Iris pigment epithelial cell (primary cell): Measurements from ENCODE around the gene METAP1.
"Not testable (repeated sequence)": the region's sequence is repeated elsewhere in the genome, so short reads cannot be mapped to it uniquely, and the experiment has no call there.

Experiments
- DNase-seq: peaks from one replicate; pipeline ENCODE4 v3.0.0-alpha.2; 2011; ENCODE audit warnings: low read depth

METAP1 gene

DNA sequence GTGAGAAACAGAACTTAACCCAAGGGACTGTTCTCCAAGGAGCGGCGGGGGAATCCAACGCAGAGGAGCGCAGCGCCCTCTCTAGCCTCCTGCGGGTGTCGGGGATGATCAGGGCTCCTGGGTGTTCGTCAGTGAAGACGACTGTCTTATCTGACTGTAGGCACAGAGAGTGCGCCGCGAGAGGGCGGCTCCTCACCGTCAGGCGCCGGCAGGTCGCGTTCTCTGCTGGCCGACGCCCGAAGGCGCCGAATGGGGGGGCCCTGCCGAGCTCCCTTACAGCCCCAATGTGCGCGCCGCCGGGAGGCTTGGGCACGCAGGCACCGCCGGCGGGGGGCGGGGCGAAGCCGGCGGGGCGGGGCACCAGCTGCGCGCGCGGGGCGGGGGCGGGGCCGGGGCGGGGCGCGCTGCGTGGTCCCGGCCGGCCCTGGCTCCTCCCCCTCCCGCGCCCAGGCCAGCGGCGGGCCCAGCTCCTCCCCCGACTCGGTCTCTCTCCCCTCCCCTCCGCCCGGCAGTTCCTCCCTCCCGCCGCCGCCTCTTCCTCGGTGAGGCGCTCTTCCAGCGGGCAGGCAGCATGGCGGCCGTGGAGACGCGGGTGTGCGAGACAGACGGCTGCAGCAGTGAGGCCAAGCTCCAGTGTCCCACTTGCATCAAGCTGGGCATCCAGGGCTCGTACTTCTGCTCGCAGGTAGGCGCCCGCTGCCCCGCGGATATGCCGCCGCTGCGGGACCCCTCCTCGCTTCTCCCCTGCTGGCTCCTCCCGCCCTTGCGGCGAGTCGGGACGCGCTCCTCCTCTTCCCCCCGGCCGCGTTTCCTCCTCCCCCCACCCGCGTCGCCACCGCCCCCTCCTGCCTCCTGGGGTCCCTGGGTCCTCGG is at the start of gene METAP1:
TSS of gene METAP1 (plus strand) at position 539 of the 873 bp plus-strand sequence. CDS start at position 572, 33 bp downstream.
- DNase-seq, result peak; percentile 97

GRCh38 chr4:98946359-98946758 is 49.2 kb upstream of the METAP1 start:
- no peak for DNase-seq

DNA sequence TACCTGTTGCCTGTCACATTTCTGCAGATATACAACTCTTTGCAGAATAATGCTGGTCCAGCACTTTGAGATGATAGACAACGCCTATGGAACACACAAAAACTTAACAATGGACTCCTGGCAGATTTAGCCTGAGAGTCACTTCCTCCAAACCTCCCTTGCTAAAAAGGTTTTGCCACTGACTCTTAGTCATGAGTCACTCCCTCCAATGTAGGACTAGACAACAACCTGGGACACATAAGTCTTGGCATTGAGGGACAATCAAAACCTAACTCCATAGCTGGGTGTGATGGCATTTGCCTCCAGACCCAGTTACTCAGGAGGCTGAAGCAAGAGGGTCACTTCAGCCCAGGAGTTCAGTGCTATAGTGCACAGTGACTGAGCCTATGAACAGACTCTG is 44.6 kb upstream of the METAP1 start:
- DNase-seq, result no peak

DNA sequence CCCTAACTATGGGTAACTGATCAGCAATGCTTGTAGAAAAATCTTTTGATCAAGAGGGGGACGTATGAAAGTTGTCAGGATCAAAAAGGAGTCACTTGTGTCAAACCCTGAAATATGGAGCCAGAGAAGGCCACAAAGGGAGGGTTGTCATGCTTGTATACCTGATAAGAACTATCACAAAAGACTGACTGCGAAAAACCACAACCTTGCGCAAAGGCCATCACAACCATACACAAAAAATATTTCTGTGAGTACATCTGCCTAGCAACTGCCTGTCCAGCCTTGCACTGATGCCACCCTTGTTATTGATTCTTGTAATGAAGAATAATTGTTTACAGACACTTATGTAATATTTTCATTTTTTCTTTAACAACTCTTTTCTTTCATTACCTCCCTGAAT is 43.8 kb upstream of the METAP1 start:
- no peak for DNase-seq

DNA sequence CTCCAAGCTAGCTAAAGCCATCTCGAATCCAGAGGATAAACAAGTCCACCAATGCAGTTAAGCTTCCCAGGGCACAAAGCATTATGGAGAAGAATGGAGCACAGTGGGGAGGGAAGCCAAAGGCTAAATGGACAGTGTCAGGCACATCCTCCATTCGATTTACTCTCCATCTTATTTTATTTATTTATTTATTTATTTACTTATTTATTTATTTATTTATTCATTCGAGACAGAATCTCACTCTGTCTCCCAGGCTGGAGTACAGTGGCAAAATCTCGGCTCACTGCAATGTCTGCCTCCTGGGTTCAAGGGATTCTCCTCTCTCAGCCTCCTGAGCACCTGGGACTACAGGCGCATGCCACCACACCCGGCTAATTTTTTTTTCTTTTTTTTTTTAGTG is 40.3 kb upstream of the METAP1 start:
- no peak for DNase-seq

DNA sequence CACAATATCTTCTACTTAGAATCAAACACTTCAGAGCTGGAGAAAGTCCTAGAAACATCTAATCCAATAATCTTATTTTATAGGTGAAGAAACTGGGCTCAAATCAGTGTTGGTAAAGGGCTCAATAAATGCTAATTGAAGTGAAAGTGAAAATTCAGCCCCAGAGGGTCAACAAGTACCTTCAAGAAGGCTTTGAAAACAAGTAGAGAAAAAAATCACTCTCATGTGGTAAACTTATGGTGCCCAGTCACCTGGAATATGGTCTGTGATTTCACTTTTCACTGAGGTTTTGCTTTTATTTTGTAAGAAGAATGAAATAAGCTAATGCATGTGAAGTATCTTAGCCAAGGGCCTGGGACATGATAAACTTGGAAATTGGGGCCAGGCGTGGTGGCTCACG is 37.5 kb upstream of the METAP1 start:
- no peak for DNase-seq

DNA sequence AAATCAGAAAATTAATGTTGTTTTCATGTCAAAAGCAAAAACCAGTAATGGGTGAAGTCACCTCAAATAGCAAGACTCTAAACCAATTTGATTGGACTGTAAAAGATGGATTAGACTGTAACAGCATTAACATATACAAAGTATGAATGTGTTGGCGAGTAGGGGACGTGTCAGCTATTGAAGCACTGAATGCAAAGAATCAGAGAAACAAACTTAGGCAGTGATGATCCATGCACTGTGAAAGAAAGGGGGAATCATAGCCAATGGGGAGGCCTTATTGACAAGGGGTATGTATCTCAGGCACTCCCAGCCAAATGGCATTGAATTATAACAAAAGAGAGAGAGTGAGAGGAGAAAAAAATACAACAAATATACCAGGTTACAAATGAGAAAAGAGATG is 36.1 kb upstream of the METAP1 start:
- DNase-seq, result no peak

- no peak for DNase-seq
Measured at GRCh38 chr4:98961770-98962169, 33.8 kb upstream of the METAP1 start.

GRCh38 chr4:98963538-98964433 is 31.7 kb upstream of the METAP1 start:
- no peak for DNase-seq

- DNase-seq, result no peak
Measured at GRCh38 chr4:98966926-98967325, 28.6 kb upstream of the METAP1 start.

- no peak for DNase-seq
Measured at GRCh38 chr4:98967786-98968329, 27.7 kb upstream of the METAP1 start.

DNA sequence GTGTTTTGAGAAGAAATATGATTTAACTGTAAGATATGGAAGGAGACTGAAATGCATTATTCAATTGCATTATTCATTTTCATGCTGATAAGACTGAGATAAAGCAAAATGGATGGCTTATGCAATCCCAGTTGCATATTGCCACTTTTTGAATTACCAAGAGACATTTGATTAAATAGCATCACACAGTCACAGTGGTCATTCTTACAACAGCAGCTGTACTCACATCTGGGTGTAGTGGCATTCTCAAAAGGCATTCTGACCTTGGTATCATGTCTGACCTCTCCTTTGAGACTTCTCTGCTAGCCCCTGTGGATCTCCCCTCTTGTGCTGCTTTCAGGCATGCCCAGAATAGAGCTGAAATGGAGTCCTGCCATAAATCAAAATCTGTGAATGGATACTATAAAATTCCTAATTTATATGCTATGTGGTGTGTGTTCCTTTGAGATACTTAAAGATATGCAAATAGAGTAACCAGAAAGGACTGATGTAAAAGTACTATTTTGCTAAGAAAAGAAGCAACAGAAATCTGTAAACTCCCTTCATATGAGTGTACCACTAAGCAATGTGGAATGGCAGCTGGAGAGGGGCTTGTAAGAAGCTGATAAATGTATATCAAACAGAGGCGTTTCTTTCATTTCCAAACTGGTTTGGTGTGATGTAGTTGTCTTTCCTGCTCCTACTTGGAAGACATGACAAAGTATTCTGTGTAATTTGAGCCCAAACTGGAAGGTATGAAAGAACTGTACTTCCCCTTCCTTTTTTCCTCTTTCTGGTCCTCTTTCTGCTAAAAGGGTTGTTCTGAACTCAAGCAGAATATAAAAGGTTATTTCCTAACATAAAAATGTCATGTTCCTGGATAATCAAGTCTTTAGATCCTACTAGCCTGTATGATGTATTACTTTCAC is 25.4 kb upstream of the METAP1 start:
- no peak for DNase-seq

GRCh38 chr4:98976716-98977115 is 18.8 kb upstream of the METAP1 start:
- peak; percentile 71 for DNase-seq

DNA sequence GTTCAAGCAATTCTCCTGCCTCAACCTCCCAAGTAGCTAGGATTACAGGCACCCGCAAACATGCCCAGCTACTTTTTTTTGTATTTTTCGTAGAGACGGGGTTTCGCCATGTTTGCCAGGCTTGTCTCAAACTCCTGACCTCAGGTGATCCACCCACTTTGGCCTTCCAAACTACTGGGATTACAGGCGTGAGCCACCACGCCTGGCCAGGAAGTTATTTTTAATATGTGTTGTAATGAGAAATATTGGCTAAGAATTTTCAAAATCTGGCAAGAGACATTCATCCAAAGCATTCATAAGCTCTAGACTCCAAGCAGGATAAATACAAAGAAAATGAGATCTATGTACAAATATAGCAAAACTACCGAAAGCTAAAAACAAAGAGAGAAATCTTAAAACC is 18.0 kb upstream of the METAP1 start:
- no peak for DNase-seq

DNA sequence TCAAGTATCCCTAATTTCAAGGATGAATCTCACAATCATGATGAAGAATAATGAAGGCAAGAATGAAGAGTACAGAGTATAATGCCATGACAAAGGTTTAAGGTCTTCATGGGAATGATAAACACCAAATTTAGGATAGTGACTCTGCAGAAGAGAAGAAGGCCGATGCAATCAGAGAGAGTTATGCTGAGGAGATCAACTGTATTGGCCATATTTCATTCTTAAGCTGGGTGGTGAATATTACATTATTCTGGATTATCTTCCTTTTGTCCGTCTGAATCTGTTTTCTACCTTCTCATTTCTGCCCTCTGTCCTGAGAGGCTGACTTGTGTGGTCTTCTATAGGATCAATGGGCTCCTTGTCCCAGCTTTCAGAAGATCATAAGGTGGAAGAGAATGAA is 7.8 kb upstream of the METAP1 start:
- DNase-seq, result no peak

DNA sequence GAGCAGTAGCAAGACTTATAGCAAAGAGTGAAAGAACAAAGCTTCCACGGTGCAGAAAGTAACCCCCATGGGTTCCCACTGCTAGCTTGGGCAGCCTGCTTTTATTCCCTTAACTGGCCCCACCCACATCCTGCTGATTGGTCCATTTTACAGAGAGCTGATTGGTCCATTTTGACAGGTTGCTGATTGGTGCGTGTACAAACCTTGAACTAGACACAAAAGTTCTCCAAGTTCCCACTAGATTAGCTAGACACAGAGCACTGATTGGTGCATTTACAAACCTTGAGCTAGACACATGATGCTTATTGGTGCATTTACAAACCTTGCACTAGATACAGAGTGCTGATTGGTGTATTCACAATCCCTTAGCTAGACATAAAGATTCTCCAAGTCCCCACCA is 2.7 kb upstream of the METAP1 start:
- not testable (repeated sequence) for DNase-seq

DNA sequence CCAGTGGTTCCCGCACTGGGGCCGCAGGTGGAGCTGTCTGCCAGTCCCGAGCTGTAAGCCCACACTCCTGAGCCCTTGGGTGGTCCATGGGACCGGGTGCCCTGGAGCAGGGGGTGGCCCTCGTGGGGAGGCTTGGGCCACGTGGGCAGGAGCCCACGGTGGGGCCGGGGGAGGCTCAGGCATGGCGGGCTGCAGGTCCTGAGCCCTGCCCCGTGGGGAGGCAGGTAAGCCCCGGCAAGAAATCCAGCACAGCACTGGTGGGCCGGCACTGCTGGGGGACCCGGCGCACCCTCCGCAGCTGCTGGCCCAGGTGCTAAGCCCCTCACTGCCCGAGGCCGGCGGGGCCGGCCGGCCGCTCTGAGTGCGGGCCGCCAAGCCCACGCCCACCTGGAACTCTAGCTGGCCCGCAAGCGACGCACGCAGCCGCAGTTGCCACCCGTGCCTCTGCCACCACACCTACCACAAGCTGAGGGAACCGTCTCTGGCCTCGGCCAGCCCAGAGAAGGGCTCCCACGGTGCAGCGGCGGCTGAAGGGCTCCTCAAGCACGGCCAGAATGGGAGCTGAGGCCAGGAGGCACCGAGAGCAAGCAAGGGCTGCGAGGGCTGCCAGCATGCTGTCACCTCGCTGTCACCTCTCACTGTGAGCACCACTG is 2.0 kb upstream of the METAP1 start:
- no peak for DNase-seq

- peak; percentile 29 for DNase-seq
Measured at GRCh38 chr4:98994474-98995182, 893 bp upstream of the METAP1 start.

DNA sequence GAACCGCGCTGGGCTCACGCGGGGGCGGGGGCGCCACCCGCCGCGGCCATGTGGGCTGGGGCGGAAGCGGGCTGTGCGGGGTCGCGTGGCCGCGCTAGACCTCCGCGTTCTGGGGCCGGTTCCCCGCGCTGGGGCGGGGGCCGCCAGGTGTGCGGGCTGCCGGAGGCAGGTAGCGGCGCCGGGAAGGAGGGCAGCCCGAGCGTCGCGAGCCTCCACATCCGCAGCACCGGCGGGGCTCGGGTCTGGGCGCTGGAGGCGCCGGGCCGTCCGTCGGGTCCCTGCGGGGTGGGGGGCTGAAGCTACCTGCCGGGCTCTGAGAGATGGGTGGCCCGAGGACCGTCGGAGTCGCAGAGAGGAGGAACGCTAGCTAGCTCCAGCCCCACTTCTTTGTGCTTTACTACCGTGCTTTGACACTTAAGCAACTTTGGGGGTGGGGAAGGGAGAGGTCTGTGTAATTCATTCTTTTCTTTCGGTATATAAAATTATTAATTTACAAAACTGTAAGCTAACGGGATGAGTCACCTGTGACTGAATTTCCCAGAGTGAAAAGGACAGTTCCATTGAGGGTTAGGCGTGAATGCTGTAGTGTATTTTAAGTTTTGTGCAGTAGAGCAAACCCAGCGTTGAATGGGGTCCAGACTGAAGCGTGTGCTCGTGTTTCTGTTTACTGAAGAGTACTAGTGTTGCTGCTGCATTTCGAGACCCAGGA is 689 bp downstream of the METAP1 start:
- peak; percentile 61 for DNase-seq

DNA sequence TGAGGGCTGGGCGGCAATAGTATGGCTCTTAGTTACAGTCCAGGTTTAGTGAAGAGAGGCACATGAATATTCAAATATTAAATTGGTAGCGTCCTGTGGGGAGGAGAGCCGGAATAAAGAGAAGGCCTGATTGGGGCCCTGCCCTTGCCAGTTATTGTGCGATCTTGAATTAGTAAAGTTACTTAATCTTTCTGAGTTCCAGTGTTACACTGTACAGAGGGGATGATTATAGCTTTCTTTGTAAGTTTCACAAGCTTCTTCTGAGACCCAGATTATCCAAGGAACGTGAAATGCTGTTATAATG is 1.2 kb downstream of the METAP1 start:
- DNase-seq, result no peak
